NCI-H1436 (cell line): ENCODE measurements around the gene MRNIP.
"Not testable (repeated sequence)": the region's sequence is repeated elsewhere in the genome, so short reads cannot be mapped to it uniquely, and the experiment has no call there.

Experiments used
- DNase-seq: peaks from one replicate; lab custom pipeline; 2025; lab: John Stamatoyannopoulos, UW

The MRNIP gene

DNA sequence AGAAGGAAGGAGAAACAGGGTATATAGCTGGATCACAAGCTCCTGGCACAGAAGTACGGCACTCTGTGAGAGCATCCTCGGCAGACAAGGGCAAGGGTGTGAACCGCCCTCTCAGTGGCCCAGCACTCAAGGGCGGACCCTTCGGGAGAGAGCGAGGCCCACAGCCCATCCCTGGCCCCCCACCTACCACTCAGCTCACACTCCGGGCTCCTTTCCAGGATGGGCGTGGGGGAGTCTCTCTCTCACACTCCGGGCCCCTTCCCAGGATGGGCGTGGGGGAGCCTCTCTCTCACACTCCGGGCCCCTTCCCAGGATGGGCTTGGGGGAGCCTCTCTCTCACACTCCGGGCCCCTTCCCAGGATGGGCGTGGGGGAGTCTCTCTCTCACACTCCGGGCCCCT is 12.9 kb upstream of the MRNIP start:
- DNase-seq: not testable (repeated sequence)

DNA sequence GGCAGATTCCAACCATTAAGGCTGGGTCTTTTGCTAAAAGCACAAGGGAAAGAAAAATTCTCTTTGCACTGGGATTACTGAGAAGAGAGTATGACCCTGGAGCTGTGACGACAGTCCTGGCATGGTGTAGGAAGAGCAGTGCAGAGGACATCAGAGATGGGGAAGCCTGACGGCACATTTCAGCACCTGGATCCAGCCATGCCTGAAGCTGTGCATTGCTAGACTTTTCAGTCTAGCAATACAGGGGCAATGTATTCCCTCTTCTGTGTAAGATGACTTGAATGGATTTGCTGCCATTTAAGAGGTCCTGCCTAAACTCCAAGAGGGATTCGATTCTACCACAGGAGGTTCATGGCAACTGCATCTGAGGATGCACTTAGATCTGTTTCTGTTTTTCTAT is 12.3 kb upstream of the MRNIP start:
- no peak for DNase-seq

- DNase-seq: no peak
Observed at GRCh38 chr5:179870403-179870903, 11.8 kb upstream of the MRNIP start.

- no peak for DNase-seq
Observed at GRCh38 chr5:179869641-179870402, 11.2 kb upstream of the MRNIP start.

DNA sequence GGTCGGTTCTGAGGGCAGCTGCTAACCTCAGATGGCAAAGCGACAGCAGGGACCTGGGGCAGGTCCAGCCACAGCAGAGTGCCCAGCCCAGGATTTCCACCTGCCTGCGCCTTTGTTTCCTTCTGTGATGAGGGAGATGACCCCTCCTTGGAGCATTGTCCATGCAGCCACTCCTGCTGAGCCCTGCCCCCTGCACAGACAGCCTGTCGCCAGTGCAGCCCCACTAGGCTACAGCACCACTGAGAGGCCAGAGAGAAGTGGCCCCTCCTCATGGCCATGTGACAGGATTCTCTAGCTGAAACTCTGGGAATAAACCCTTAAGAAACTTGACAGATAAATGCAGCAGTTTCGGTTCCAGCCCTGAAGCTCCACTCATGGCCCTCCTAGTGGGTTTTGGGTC is 10.5 kb upstream of the MRNIP start:
- no peak for DNase-seq

GRCh38 chr5:179868541-179868940 is 9.9 kb upstream of the MRNIP start:
- DNase-seq: no peak

DNA sequence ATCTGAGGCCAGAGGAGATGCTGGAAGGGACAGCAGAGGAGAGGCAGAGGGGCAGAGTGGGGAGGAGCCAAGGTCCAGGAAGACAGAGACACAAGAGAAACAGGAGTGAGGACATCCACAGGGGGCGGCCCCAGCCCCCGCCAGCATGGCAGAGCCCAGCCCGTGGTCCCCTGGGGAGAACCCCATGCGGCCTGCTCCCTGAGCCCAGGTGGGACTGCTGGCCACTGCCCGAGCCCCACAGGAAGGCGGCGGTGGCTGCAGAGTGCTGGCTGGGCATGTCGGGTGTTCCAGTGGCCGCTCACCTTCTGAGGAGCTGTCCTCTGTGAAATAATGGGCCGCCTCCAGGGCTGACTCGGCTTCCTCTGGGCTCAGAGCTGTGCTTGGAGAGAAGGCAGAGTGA is 8.9 kb upstream of the MRNIP start:
- no peak for DNase-seq

DNA sequence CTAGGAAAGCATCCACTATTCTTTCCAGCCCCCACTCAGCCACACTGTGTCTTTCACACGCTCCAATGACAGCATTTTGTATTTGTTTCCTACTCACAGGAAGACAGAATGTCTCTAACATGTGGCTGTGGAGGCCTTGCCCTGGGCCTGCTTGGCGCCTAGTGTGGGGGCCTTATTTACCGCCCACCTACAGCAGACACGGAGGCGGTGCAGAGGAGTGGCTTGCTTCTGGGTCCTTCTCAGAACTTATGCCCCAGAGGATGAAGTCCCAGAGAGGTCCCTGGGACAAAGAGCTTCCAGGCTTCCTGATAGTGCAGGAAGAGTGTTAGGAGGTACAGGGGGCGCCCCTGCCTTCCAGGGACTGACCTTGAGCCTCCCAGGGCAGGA is 8.5 kb upstream of the MRNIP start:
- DNase-seq: no peak

- DNase-seq: no peak
Observed at GRCh38 chr5:179866241-179867078, 7.8 kb upstream of the MRNIP start.

DNA sequence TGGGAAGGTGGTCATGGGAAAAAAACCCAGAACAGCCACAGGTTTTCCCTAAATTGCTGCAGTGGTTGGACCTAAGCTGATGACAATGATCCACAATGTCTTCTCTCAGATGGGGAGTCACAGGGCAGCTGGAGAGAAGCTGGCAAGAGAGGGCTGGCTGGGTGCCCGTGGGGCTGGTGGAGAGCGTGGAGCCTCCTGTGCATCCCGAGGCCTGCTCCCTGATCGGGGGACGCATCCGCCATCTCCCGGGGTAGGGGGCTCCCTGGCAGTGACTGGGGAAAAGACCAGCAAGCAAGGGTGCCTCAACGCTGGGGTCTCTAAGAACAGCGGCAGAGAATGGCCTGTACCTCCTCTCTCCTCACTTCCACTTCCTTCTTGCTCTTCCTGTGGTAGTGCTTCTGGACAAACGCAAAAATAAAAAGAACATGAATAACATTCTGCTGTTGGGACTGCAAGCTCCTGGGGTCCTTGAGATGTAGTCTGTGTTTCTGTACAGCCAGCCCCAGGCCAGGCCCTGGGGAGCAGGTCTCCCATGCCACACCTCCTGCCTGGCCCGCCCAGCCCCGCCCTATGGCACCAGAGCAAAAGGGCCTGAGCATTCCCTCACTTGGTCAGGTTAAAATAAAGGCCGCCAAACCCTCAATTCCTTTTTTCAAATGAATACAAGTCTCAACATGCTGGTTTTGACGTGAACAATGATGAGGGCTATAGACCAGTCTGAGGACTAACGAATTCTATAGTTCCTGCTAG is 7.0 kb upstream of the MRNIP start:
- DNase-seq: no peak

DNA sequence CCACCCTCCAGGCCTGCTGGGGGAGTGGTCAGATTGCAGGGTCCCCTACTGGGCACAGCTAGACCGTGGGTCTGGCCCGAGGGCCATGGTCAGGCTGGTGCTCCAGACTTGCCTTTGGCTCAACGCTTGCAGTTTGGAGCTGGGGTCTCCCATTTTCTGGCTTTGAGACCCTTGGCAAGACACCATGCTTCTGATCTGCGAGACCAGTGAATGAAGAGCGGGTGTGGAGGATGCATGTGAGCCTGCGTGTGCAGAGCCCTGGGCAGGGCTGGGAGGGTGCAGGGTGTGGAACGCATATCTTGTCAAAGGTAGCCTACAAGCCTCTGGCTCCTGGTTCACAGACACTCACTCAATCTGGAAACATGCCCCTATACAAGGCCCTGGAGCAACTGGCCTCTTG is 6.1 kb upstream of the MRNIP start:
- no peak for DNase-seq

GRCh38 chr5:179863449-179864085 is 5.0 kb upstream of the MRNIP start:
- DNase-seq: no peak

- no peak for DNase-seq
Observed at GRCh38 chr5:179862891-179863290, 4.3 kb upstream of the MRNIP start.

DNA sequence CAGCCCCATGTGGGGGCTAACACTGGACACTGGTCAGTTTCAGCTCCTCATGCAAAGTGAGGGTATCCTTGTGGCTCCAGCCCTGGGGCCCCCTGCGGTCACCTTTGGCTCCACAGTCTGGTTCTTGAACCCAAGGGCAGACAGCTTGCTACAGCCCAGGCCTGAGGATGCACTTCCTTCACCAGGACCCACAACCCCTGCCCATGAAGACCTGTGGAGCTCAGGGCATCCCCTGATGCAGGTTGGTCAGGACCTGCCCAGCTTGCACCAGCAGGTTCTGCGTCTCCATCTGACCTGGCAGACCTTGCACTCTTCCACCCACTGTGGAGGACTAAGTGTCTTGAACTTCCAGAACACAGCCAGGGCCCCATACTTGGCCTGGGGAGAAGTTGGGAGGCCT is 3.7 kb upstream of the MRNIP start:
- no peak for DNase-seq

GRCh38 chr5:179860301-179860700 is 1.7 kb upstream of the MRNIP start:
- DNase-seq: no peak

DNA sequence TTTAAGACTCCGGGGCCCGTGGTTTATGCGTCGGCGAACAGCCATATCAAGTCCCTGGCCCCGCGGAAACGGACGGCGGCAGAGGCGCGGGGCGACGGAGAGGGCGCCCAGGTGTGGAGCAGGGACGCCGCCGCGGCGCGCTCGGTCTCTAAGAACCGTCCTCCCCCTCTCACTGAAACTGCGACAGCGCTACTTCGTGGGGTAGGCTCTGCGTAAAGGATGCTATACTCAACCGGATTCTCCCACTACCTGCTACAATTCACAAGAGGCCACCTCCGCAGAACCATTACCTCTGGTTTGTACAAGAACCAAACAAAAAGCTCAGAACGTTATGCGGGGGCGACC is 404 bp downstream of the MRNIP start:
- DNase-seq: no peak

GRCh38 chr5:179854356-179854755 is 4.3 kb downstream of the MRNIP start:
- no peak for DNase-seq

GRCh38 chr5:179852993-179853547 is 5.5 kb downstream of the MRNIP start:
- no peak for DNase-seq

GRCh38 chr5:179841621-179842020 is 17.0 kb downstream of the MRNIP start:
- DNase-seq: no peak

GRCh38 chr5:179840766-179841165 is 17.9 kb downstream of the MRNIP start:
- DNase-seq: no peak

DNA sequence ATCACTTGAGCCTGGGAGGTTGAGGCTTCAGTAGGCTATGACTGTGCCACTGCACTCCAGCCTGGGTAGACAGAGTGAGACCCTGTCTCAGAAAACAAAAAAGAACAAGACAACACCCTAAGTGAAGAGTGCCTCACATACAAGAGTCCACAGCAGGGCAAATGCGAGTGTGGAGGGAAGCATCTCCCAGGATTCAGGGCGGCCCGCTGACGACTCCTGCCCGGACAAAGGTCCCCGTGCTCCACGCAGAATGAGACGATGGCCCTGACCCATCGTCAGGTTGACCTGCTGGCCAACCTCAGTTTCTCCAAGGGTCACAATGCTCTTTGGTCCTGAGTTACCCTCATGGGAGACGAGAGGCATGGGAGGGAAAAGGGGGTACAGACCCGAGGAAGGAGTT is 18.3 kb downstream of the MRNIP start:
- DNase-seq: no peak
